SK-N-SH treated with all-trans-retinoic acid at 6 μM for 48 hours (cell line): ENCODE measurements around the gene LAMA2.

ENCODE experiments used
- ARNTL ChIP-seq: fragments of 450-650 bp; formaldehyde crosslinking; IDR thresholded peaks from 2 replicates; pipeline ENCODE4 v1.5.0; 2020; ENCODE audit warnings: low read depth, mild to moderate bottlenecking, moderate library complexity, borderline replicate concordance
- CSDC2 ChIP-seq: fragments of 250-450 bp; sonication (Bioruptor Pico); IDR thresholded peaks from 2 replicates; pipeline ENCODE4 v1.5.0; 2020; ENCODE audit warnings: mild to moderate bottlenecking, moderate library complexity
- GLIS3 ChIP-seq: fragments of 250-450 bp; sonication (Bioruptor Pico); IDR thresholded peaks from 2 replicates; pipeline ENCODE4 v1.5.0; 2020; ENCODE audit warnings: mild to moderate bottlenecking, moderate library complexity
- ISL1 ChIP-seq: fragments of 250-450 bp; sonication (Bioruptor Pico); IDR thresholded peaks from 2 replicates; pipeline ENCODE4 v2.1.2; 2022; ENCODE audit warnings: mild to moderate bottlenecking, moderate library complexity
- OSR1 ChIP-seq: fragments of 250-450 bp; sonication (Bioruptor Pico); IDR thresholded peaks from 2 replicates; pipeline ENCODE4 v1.8.0; 2022; ENCODE audit warnings: moderate library complexity, mild to moderate bottlenecking, inconsistent platforms
- PPARA ChIP-seq: fragments of 250-450 bp; sonication (Bioruptor Pico); IDR thresholded peaks from 2 replicates; pipeline ENCODE4 v1.5.0; 2020; ENCODE audit warnings: mild to moderate bottlenecking, borderline replicate concordance
- RARB ChIP-seq: fragments of 250-450 bp; sonication (Bioruptor Pico); IDR thresholded peaks from 2 replicates; pipeline ENCODE4 v1.8.0; 2021; ENCODE audit warnings: mild to moderate bottlenecking, moderate library complexity
- SNAI2 ChIP-seq: fragments of 250-450 bp; sonication (Bioruptor Pico); IDR thresholded peaks from 2 replicates; pipeline ENCODE4 v1.5.0; 2020; ENCODE audit warnings: mild to moderate bottlenecking, moderate library complexity
- TOX ChIP-seq: fragments of 250-450 bp; sonication (Bioruptor Pico); IDR thresholded peaks from 2 replicates; pipeline ENCODE4 v1.8.0; 2021; ENCODE audit warnings: mild to moderate bottlenecking, moderate library complexity, borderline replicate concordance
- ZNF565 ChIP-seq: fragments of 450-650 bp; formaldehyde crosslinking; conservative IDR thresholded peaks from 2 replicates; pipeline ENCODE4 v1.5.0; 2020; ENCODE audit warnings: low read depth, mild to moderate bottlenecking, moderate library complexity
- TF ChIP-seq, protein P1 (sequence below): fragments of 250-450 bp; sonication (Bioruptor Pico); IDR thresholded peaks from 2 replicates; pipeline ENCODE4 v1.5.1; 2020; ENCODE audit warnings: low read depth, mild to moderate bottlenecking, moderate library complexity
- TF ChIP-seq, protein P2 (sequence below): fragments of 250-450 bp; sonication (Bioruptor Pico); IDR thresholded peaks from 2 replicates; pipeline ENCODE4 v1.5.1; 2021; ENCODE audit warnings: mild to moderate bottlenecking, moderate library complexity
- TF ChIP-seq, protein P3 (sequence below): fragments of 250-450 bp; sonication (Bioruptor Pico); IDR thresholded peaks from 2 replicates; pipeline ENCODE4 v1.5.0; 2020; ENCODE audit warnings: mild to moderate bottlenecking, moderate library complexity
- TF ChIP-seq, protein P4 (sequence below): fragments of 250-450 bp; sonication (Bioruptor Pico); IDR thresholded peaks from 2 replicates; pipeline ENCODE4 v1.8.0; 2020; ENCODE audit warnings: mild to moderate bottlenecking, moderate library complexity, borderline replicate concordance

DNA sequence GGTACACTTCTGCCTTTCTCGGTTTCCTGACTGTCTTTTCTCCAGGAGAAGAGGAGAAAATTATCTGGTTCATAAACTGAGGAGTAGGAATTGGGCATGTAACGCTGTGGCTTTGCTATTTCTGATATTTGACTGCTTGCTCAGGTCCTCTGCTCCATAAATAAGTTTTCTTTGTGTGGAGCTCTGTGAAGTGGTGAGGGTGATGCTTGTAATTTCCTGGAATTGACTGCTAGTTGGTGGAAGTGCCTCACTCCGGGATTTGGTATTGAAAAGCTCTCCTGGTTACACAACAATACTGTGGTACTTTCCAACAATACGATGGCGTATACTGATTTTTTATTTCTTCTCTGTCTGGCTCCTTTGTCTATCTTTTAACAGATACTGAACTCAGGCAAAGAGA, 25.1 kb upstream of the LAMA2 start:
- TF ChIP-seq CSDC2 (CRISPR knock-in tag) (no peak), ZNF565 (no peak), ARNTL (CRISPR knock-in tag) (no peak), OSR1 (CRISPR knock-in tag) (no peak), PPARA (no peak), ISL1 (no peak), RARB (no peak), TOX (CRISPR knock-in tag) (no peak), SNAI2 (CRISPR knock-in tag) (no peak), GLIS3 (CRISPR knock-in tag) (no peak)
- TF ChIP-seq, protein P1, sequence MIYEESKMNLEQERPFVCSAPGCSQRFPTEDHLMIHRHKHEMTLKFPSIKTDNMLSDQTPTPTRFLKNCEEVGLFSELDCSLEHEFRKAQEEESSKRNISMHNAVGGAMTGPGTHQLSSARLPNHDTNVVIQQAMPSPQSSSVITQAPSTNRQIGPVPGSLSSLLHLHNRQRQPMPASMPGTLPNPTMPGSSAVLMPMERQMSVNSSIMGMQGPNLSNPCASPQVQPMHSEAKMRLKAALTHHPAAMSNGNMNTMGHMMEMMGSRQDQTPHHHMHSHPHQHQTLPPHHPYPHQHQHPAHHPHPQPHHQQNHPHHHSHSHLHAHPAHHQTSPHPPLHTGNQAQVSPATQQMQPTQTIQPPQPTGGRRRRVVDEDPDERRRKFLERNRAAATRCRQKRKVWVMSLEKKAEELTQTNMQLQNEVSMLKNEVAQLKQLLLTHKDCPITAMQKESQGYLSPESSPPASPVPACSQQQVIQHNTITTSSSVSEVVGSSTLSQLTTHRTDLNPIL (CRISPR knock-in tag) = no peak
- TF ChIP-seq, protein P2, sequence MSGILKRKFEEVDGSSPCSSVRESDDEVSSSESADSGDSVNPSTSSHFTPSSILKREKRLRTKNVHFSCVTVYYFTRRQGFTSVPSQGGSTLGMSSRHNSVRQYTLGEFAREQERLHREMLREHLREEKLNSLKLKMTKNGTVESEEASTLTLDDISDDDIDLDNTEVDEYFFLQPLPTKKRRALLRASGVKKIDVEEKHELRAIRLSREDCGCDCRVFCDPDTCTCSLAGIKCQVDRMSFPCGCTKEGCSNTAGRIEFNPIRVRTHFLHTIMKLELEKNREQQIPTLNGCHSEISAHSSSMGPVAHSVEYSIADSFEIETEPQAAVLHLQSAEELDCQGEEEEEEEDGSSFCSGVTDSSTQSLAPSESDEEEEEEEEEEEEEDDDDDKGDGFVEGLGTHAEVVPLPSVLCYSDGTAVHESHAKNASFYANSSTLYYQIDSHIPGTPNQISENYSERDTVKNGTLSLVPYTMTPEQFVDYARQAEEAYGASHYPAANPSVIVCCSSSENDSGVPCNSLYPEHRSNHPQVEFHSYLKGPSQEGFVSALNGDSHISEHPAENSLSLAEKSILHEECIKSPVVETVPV = no peak
- TF ChIP-seq, protein P3, sequence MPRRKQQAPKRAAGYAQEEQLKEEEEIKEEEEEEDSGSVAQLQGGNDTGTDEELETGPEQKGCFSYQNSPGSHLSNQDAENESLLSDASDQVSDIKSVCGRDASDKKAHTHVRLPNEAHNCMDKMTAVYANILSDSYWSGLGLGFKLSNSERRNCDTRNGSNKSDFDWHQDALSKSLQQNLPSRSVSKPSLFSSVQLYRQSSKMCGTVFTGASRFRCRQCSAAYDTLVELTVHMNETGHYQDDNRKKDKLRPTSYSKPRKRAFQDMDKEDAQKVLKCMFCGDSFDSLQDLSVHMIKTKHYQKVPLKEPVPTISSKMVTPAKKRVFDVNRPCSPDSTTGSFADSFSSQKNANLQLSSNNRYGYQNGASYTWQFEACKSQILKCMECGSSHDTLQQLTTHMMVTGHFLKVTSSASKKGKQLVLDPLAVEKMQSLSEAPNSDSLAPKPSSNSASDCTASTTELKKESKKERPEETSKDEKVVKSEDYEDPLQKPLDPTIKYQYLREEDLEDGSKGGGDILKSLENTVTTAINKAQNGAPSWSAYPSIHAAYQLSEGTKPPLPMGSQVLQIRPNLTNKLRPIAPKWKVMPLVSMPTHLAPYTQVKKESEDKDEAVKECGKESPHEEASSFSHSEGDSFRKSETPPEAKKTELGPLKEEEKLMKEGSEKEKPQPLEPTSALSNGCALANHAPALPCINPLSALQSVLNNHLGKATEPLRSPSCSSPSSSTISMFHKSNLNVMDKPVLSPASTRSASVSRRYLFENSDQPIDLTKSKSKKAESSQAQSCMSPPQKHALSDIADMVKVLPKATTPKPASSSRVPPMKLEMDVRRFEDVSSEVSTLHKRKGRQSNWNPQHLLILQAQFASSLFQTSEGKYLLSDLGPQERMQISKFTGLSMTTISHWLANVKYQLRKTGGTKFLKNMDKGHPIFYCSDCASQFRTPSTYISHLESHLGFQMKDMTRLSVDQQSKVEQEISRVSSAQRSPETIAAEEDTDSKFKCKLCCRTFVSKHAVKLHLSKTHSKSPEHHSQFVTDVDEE (CRISPR knock-in tag) = no peak
- TF ChIP-seq, protein P4, sequence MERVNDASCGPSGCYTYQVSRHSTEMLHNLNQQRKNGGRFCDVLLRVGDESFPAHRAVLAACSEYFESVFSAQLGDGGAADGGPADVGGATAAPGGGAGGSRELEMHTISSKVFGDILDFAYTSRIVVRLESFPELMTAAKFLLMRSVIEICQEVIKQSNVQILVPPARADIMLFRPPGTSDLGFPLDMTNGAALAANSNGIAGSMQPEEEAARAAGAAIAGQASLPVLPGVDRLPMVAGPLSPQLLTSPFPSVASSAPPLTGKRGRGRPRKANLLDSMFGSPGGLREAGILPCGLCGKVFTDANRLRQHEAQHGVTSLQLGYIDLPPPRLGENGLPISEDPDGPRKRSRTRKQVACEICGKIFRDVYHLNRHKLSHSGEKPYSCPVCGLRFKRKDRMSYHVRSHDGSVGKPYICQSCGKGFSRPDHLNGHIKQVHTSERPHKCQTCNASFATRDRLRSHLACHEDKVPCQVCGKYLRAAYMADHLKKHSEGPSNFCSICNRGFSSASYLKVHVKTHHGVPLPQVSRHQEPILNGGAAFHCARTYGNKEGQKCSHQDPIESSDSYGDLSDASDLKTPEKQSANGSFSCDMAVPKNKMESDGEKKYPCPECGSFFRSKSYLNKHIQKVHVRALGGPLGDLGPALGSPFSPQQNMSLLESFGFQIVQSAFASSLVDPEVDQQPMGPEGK (CRISPR knock-in tag) = no peak
